ENCODE results near the gene SNTA1. TPM values are rescaled to one million over a fixed set of nuclear protein-coding genes. Genes with fewer than 3 reads are reported as not detected.
A peak's percentile ranks its signal among the peaks of the same experiment; 100 is the strongest.

Gene SNTA1
- total and polyA plus RNA-seq, 2 of the 13 experiments (the other 11 are each of a cell fraction or from before 2014, with no cell fraction given) = 16.4 to 18.3 TPM

DNA sequence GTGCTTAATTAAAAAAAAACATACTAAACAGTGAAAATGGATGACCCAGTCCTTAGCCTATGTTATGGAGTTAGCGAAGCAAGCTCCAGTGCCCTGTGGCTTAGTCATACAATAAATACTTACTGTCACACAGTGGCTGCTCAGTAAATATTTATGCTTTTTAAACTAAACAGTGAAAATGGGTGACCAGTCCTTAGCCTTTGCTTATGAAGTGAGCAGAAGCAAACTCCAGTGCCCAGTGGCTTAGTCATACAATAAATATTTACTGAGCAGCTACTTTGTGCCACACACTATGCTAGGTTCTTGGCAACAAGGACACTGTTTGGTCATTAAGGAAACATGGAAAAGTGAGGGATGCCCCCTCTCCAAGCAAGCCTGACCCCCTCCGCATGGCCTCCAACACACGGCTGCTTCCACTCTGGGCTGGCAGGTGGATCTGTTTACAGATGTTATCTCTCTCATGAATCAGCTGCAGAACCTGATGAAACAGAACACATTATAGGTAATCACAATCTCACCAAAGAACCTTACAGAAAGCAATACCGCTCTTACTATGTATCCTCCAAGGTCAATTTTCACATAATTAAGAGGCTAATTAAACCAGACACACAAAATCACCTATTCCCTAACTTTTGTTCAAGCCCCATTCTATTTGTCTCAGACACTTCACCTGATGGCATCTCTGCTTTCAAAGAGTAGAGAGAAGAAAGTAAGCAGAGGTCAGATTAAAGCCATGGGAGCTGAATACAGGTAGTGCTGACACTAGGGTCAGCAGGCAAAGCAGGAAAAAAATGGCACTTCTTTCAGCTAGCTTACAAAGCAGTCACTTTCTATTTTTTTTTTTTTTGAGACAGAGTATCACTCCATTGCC is 69.6 kb downstream of the SNTA1 start (continued):
- TF ChIP-seq, protein P1, sequence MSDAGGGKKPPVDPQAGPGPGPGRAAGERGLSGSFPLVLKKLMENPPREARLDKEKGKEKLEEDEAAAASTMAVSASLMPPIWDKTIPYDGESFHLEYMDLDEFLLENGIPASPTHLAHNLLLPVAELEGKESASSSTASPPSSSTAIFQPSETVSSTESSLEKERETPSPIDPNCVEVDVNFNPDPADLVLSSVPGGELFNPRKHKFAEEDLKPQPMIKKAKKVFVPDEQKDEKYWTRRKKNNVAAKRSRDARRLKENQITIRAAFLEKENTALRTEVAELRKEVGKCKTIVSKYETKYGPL (CRISPR knock-in tag; IDR thresholded peaks at IDR 0.05) = no peak
- TF ChIP-seq ZNF570 (CRISPR knock-in tag; IDR thresholded peaks at IDR 0.05; ENCODE audit: borderline replicate concordance) (no peak), HNRNPUL1 (IDR thresholded peaks at IDR 0.05; ENCODE audit: low read depth, low read length) (no peak), ZNF230 (CRISPR knock-in tag; IDR thresholded peaks at IDR 0.05) (no peak), ZNF12 (CRISPR knock-in tag; IDR thresholded peaks at IDR 0.05) (peak; percentile 77), ZSCAN12 (CRISPR knock-in tag; IDR thresholded peaks at IDR 0.05) (no peak), PPARG (CRISPR knock-in tag; conservative IDR thresholded peaks at IDR 0.05) (peak; percentile 90), ZNF552 (CRISPR knock-in tag; IDR thresholded peaks at IDR 0.05; ENCODE audit: borderline replicate concordance) (no peak), ZNF33A (CRISPR knock-in tag; IDR thresholded peaks at IDR 0.05; ENCODE audit: borderline replicate concordance) (no peak), ARNT (IDR thresholded peaks at IDR 0.05) (no peak), GABPA (IDR thresholded peaks at IDR 0.05; ENCODE audit: low read depth, low read length) (no peak), GABPA (CRISPR knock-in tag; IDR thresholded peaks at IDR 0.05; ENCODE audit: low read depth) (peak; percentile 79), PTBP1 (IDR thresholded peaks at IDR 0.05; ENCODE audit: low read depth, low read length, poor library complexity, severe bottlenecking) (no peak), ATF7-NPFF (CRISPR knock-in tag; IDR thresholded peaks at IDR 0.05; ENCODE audit: low read depth) (peak; percentile 53; the same call in 1 of the 2 replicates), FOXM1 (CRISPR knock-in tag; IDR thresholded peaks at IDR 0.05) (no peak), RAD51 (IDR thresholded peaks at IDR 0.05; ENCODE audit: borderline replicate concordance) (no peak)
- TF ChIP-seq, protein P2, sequence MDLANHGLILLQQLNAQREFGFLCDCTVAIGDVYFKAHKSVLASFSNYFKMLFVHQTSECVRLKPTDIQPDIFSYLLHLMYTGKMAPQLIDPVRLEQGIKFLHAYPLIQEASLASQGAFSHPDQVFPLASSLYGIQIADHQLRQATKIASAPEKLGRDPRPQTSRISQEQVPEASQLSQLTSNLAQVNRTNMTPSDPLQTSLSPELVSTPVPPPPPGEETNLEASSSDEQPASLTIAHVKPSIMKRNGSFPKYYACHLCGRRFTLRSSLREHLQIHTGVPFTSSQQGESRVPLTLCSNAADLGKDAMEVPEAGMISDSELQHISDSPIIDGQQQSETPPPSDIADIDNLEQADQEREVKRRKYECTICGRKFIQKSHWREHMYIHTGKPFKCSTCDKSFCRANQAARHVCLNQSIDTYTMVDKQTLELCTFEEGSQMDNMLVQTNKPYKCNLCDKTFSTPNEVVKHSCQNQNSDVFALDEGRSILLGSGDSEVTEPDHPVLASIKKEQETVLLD (CRISPR knock-in tag; IDR thresholded peaks at IDR 0.05; ENCODE audit: low read depth) = no peak
- TF ChIP-seq, protein P3, sequence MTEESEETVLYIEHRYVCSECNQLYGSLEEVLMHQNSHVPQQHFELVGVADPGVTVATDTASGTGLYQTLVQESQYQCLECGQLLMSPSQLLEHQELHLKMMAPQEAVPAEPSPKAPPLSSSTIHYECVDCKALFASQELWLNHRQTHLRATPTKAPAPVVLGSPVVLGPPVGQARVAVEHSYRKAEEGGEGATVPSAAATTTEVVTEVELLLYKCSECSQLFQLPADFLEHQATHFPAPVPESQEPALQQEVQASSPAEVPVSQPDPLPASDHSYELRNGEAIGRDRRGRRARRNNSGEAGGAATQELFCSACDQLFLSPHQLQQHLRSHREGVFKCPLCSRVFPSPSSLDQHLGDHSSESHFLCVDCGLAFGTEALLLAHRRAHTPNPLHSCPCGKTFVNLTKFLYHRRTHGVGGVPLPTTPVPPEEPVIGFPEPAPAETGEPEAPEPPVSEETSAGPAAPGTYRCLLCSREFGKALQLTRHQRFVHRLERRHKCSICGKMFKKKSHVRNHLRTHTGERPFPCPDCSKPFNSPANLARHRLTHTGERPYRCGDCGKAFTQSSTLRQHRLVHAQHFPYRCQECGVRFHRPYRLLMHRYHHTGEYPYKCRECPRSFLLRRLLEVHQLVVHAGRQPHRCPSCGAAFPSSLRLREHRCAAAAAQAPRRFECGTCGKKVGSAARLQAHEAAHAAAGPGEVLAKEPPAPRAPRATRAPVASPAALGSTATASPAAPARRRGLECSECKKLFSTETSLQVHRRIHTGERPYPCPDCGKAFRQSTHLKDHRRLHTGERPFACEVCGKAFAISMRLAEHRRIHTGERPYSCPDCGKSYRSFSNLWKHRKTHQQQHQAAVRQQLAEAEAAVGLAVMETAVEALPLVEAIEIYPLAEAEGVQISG (CRISPR knock-in tag; IDR thresholded peaks at IDR 0.05) = peak; percentile 73; the same call in 1 of the 2 replicates
- TF ChIP-seq, protein P4, sequence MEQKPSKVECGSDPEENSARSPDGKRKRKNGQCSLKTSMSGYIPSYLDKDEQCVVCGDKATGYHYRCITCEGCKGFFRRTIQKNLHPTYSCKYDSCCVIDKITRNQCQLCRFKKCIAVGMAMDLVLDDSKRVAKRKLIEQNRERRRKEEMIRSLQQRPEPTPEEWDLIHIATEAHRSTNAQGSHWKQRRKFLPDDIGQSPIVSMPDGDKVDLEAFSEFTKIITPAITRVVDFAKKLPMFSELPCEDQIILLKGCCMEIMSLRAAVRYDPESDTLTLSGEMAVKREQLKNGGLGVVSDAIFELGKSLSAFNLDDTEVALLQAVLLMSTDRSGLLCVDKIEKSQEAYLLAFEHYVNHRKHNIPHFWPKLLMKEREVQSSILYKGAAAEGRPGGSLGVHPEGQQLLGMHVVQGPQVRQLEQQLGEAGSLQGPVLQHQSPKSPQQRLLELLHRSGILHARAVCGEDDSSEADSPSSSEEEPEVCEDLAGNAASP (CRISPR knock-in tag; IDR thresholded peaks at IDR 0.05; ENCODE audit: borderline replicate concordance) = peak; percentile 64; the same call in 1 of the 2 replicates
- TF ChIP-seq, protein P5, sequence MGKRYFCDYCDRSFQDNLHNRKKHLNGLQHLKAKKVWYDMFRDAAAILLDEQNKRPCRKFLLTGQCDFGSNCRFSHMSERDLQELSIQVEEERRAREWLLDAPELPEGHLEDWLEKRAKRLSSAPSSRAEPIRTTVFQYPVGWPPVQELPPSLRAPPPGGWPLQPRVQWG (CRISPR knock-in tag; IDR thresholded peaks at IDR 0.05; ENCODE audit: borderline replicate concordance, low read depth) = no peak
